WTC11 (cell line): ENCODE results near the gene PRKAR2B.

Source experiments
- CREB1 ChIP-seq: sonication (generic); formaldehyde crosslinking; IDR thresholded peaks from 2 replicates; pipeline ENCODE4 v1.8.0; 2023; ENCODE audit warnings: mild to moderate bottlenecking, missing genetic modification reagents
- TEAD1 ChIP-seq: sonication (generic); formaldehyde crosslinking; IDR thresholded peaks from 2 replicates; pipeline ENCODE4 v1.8.0; 2022; ENCODE audit warnings: mild to moderate bottlenecking, missing genetic modification reagents
- TEAD4 ChIP-seq: sonication (generic); formaldehyde crosslinking; IDR thresholded peaks from 2 replicates; pipeline ENCODE4 v1.8.0; 2022; ENCODE audit warnings: mild to moderate bottlenecking, missing genetic modification reagents
- ZNF317 ChIP-seq: sonication (generic); formaldehyde crosslinking; IDR thresholded peaks from 2 replicates; pipeline ENCODE4 v1.8.1; 2023; ENCODE audit warnings: low read depth, mild to moderate bottlenecking, moderate library complexity, missing genetic modification reagents, borderline replicate concordance
- TF ChIP-seq, protein P1 (sequence below): fragments of 200-600 bp; IDR thresholded peaks from 2 replicates; pipeline ENCODE4 v1.8.0; 2022; ENCODE audit warnings: antibody characterized with exemption
- TF ChIP-seq, protein P2 (sequence below): sonication (generic); formaldehyde crosslinking; IDR thresholded peaks from 2 replicates; pipeline ENCODE4 v1.8.0; 2022; ENCODE audit warnings: mild to moderate bottlenecking, missing genetic modification reagents

DNA sequence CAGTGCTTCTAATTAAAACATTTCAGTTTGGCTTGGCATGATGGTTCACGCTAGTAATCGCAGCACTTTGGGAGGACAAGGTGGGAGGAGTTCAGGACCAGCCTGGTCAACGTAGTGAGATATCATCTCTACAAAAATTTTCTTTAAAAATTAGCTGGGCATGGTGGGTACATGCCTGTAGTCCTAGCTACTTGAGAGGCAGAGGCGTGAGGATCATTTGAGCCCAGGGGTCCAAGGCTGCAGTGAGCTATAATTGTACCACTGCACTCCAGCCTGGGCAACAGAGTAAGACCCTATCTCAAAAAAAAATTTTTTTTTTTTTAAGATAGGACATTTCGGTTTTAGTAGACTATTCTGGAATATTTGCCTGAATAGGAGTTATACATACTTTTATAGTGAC, 136.7 kb downstream of the PRKAR2B start:
- TF ChIP-seq, protein P1, sequence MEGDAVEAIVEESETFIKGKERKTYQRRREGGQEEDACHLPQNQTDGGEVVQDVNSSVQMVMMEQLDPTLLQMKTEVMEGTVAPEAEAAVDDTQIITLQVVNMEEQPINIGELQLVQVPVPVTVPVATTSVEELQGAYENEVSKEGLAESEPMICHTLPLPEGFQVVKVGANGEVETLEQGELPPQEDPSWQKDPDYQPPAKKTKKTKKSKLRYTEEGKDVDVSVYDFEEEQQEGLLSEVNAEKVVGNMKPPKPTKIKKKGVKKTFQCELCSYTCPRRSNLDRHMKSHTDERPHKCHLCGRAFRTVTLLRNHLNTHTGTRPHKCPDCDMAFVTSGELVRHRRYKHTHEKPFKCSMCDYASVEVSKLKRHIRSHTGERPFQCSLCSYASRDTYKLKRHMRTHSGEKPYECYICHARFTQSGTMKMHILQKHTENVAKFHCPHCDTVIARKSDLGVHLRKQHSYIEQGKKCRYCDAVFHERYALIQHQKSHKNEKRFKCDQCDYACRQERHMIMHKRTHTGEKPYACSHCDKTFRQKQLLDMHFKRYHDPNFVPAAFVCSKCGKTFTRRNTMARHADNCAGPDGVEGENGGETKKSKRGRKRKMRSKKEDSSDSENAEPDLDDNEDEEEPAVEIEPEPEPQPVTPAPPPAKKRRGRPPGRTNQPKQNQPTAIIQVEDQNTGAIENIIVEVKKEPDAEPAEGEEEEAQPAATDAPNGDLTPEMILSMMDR, result no peak
- TF ChIP-seq CREB1 (no peak), TEAD1 (CRISPR knock-in tag) (no peak), ZNF317 (CRISPR knock-in tag) (no peak), TEAD4 (CRISPR knock-in tag) (no peak)
- TF ChIP-seq, protein P2, sequence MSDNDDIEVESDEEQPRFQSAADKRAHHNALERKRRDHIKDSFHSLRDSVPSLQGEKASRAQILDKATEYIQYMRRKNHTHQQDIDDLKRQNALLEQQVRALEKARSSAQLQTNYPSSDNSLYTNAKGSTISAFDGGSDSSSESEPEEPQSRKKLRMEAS (CRISPR knock-in tag), result no peak
